H9 (cell line): Measurements from ENCODE around the gene LRTM2. TPM values are rescaled to one million over a fixed set of nuclear protein-coding genes. Genes with fewer than 3 reads are reported as not detected.

ENCODE experiments used
- DNase-seq: peaks from one replicate; pipeline ENCODE4 v3.0.0-alpha.2; 2017
- H2AFZ ChIP-seq: one replicate; pipeline ENCODE4 v1.6.1; 2013; ENCODE audit warnings: mild to moderate bottlenecking, low read length, control low read depth, moderate library complexity
- H2AK5ac ChIP-seq: 2 replicates; pipeline ENCODE4 v1.6.1; 2013; ENCODE audit warnings: low read length, control low read depth, mixed read lengths; ENCODE audit not compliant: insufficient read length
- H2BK120ac ChIP-seq: one replicate; pipeline ENCODE4 v1.6.1; 2013; ENCODE audit warnings: low read depth, mild to moderate bottlenecking, low read length, control low read depth, inconsistent platforms; ENCODE audit not compliant: poor library complexity, severe bottlenecking
- H2BK12ac ChIP-seq: 2 replicates; pipeline ENCODE4 v1.6.1; 2013; ENCODE audit warnings: low read length, control low read depth, mixed read lengths, low read depth; ENCODE audit not compliant: insufficient read length
- H2BK15ac ChIP-seq: 2 replicates; pipeline ENCODE4 v1.6.1; 2013; ENCODE audit warnings: low read depth, low read length, control low read depth
- H2BK20ac ChIP-seq: one replicate; pipeline ENCODE4 v1.6.1; 2013; ENCODE audit warnings: low read depth, mild to moderate bottlenecking, low read length, control low read depth, inconsistent platforms; ENCODE audit not compliant: poor library complexity, severe bottlenecking
- H2BK5ac ChIP-seq: 2 replicates; pipeline ENCODE4 v1.6.1; 2013; ENCODE audit warnings: low read length, control low read depth, mixed read lengths; ENCODE audit not compliant: insufficient read length
- H3K14ac ChIP-seq: 2 replicates; pipeline ENCODE4 v1.6.1; 2013; ENCODE audit warnings: low read length, control low read depth; ENCODE audit not compliant: insufficient read depth
- H3K18ac ChIP-seq: 2 replicates; pipeline ENCODE4 v1.6.1; 2013; ENCODE audit warnings: low read depth, mild to moderate bottlenecking, mixed read lengths, low read length, control low read depth; ENCODE audit not compliant: insufficient read length
- H3K23ac ChIP-seq: 2 replicates; pipeline ENCODE4 v1.6.1; 2013; ENCODE audit warnings: low read length, control low read depth, mixed read lengths, low read depth; ENCODE audit not compliant: insufficient read length
- H3K23me2 ChIP-seq: 2 replicates; pipeline ENCODE4 v1.6.1; 2013; ENCODE audit warnings: low read depth, mild to moderate bottlenecking, mixed read lengths, low read length, control low read depth; ENCODE audit not compliant: insufficient read length, poor library complexity, severe bottlenecking
- H3K27ac ChIP-seq: 2 replicates; pipeline ENCODE4 v1.5.1; 2013; ENCODE audit warnings: low read length, control low read depth, mixed read lengths, low read depth; ENCODE audit not compliant: insufficient read length
- H3K27me3 ChIP-seq: 2 replicates; pipeline ENCODE4 v1.6.1; 2013; ENCODE audit warnings: low read length, control low read depth, inconsistent platforms; ENCODE audit not compliant: insufficient read depth
- H3K4ac ChIP-seq: 2 replicates; pipeline ENCODE4 v1.6.1; 2013; ENCODE audit warnings: low read depth, mild to moderate bottlenecking, control low read depth, inconsistent platforms, low read length, moderate library complexity
- H3K4me1 ChIP-seq: 2 replicates; pipeline ENCODE4 v1.6.1; 2013; ENCODE audit warnings: low read length, control low read depth, inconsistent platforms; ENCODE audit not compliant: insufficient read depth
- H3K4me2 ChIP-seq: 2 replicates; pipeline ENCODE4 v1.6.1; 2013; ENCODE audit warnings: low read length, control low read depth, mixed read lengths; ENCODE audit not compliant: insufficient read length, insufficient read depth
- H3K56ac ChIP-seq: 2 replicates; pipeline ENCODE4 v1.6.1; 2013; ENCODE audit warnings: low read depth, mild to moderate bottlenecking, mixed read lengths, low read length, control low read depth; ENCODE audit not compliant: insufficient read length
- H3K79me1 ChIP-seq: 2 replicates; pipeline ENCODE4 v1.6.1; 2013; ENCODE audit warnings: low read depth, mild to moderate bottlenecking, moderate library complexity, low read length, control low read depth, inconsistent platforms; ENCODE audit not compliant: insufficient read depth, poor library complexity, severe bottlenecking
- H3K79me2 ChIP-seq: 2 replicates; pipeline ENCODE4 v1.6.1; 2013; ENCODE audit warnings: low read length, control low read depth, inconsistent platforms; ENCODE audit not compliant: insufficient read depth
- H3K9ac ChIP-seq: 2 replicates; pipeline ENCODE4 v1.6.1; 2013; ENCODE audit warnings: low read length, control low read depth, mixed read lengths; ENCODE audit not compliant: insufficient read length; ENCODE audit errors: extremely low read depth
- H3K9me3 ChIP-seq: one replicate; pipeline ENCODE4 v1.6.1; 2013; ENCODE audit warnings: low read depth, low read length, inconsistent platforms; ENCODE audit not compliant: control insufficient read depth
- H3T11ph ChIP-seq: one replicate; pipeline ENCODE4 v1.6.1; 2013; ENCODE audit warnings: mild to moderate bottlenecking, low read length, control low read depth, inconsistent platforms
- H4K20me1 ChIP-seq: one replicate; pipeline ENCODE4 v1.6.1; 2013; ENCODE audit not compliant: control insufficient read depth, insufficient read length, insufficient read depth
- H4K5ac ChIP-seq: 2 replicates; pipeline ENCODE4 v1.6.1; 2013; ENCODE audit warnings: low read depth, mild to moderate bottlenecking, mixed read lengths, low read length, control low read depth; ENCODE audit not compliant: insufficient read length
- H4K8ac ChIP-seq: replicated peaks from 2 replicates; pipeline ENCODE4 v1.6.1; 2013; ENCODE audit warnings: low read length, control low read depth, mixed read lengths, low read depth; ENCODE audit not compliant: insufficient read length
- H4K91ac ChIP-seq: 2 replicates; pipeline ENCODE4 v1.6.1; 2013; ENCODE audit warnings: low read depth, mild to moderate bottlenecking, moderate library complexity, mixed read lengths, low read length, control low read depth; ENCODE audit not compliant: insufficient read length
- H3K27ac Mint-ChIP-seq, 3 experiments: 2 replicates in 2 of 3; 3 replicates in 1 of 3; pipeline ENCODE4 v1.8.0; 2020 to 2021; ENCODE audit warnings: mixed read lengths in 3 of 3, mild to moderate bottlenecking in 1 of 3, moderate library complexity in 1 of 3
- H3K27me3 Mint-ChIP-seq: 2 replicates; pipeline ENCODE4 v1.8.0; 2021; ENCODE audit warnings: low read depth, mild to moderate bottlenecking, moderate library complexity, mixed read lengths
- H3K36me3 Mint-ChIP-seq, 3 experiments: 2 replicates in 2 of 3; 3 replicates in 1 of 3; pipeline ENCODE4 v1.8.0; 2020 to 2021; ENCODE audit warnings: low read depth in 3 of 3, mixed read lengths in 3 of 3; ENCODE audit not compliant: insufficient read depth in 1 of 3
- H3K4me1 Mint-ChIP-seq, 2 experiments: 2 replicates each; pipeline ENCODE4 v1.8.0; 2020; ENCODE audit warnings: mixed read lengths in 2 of 2
- H3K4me3 Mint-ChIP-seq, 2 experiments: 2 replicates in 1 of 2; 3 replicates in 1 of 2; pipeline ENCODE4 v1.8.0; 2020 to 2021; ENCODE audit warnings: mild to moderate bottlenecking in 2 of 2, mixed read lengths in 2 of 2, moderate library complexity in 1 of 2
- H3K9me3 Mint-ChIP-seq, 2 experiments: 2 replicates in 1 of 2; 3 replicates in 1 of 2; pipeline ENCODE4 v1.8.0; 2020; ENCODE audit warnings: mild to moderate bottlenecking in 2 of 2, mixed read lengths in 2 of 2, moderate library complexity in 1 of 2
- CTCF ChIP-seq: fragments of 200-600 bp; sonication (generic); conservative IDR thresholded peaks from 3 replicates; pipeline ENCODE4 v1.8.0; 2021; ENCODE audit warnings: antibody characterized with exemption, mild to moderate bottlenecking
- WGBS: extraction: QIAGEN DNeasy Blood & Tissue Kit; methylation state at CpG from one replicate; pipeline ENCODE4 v1.1.7; 2013; ENCODE audit warnings: missing lambda C conversion rate, low lambda C conversion rate, mixed read lengths; ENCODE audit not compliant: insufficient read length; ENCODE audit errors: extremely low coverage; 5-methylcytosine and 5-hydroxymethylcytosine counted together
- total RNA-seq: library from RNA; stranded (reverse); gene quantifications from 2 replicates; pipeline ENCODE4 v1.2.1, GENCODE V29; 2021

The LRTM2 gene
- total RNA-seq, 1 experiment from 2014 or later: not detected

- H2BK20ac ChIP-seq: no peak overlapping the region
- H3K27ac ChIP-seq: no peak overlapping the region
- Mint-ChIP-seq H3K27me3 (no peaks in the 10 kb centered on the region; the same call in 1 of the 2 replicates), H3K9me3 (no peaks in the 10 kb centered on the region), H3K36me3 (peaks cover 8 to 33% (median 12%) of the 10 kb centered on the region in 3 experiments; a peak in 6 of 7 replicates), H3K27ac (no peak overlapping the region), H3K4me1 (peaks cover 12 to 18% of the 10 kb centered on the region in 2 experiments), H3K4me3 (no peak overlapping the region)
- no CpG with 5 or more reads among the region's 6 CpGs for whole genome bisulfite sequencing
- no peak for TF ChIP-seq CTCF
- H3K18ac ChIP-seq: no peak overlapping the region
- H3K9me3 ChIP-seq: no peaks in the 10 kb centered on the region
- H4K91ac ChIP-seq: no peak overlapping the region
- no peak overlapping the region for H2AK5ac ChIP-seq
- no peaks in the 10 kb centered on the region for H3K79me1 ChIP-seq
- H2BK5ac ChIP-seq: no peak overlapping the region
- no peak overlapping the region for H3T11ph ChIP-seq
- DNase-seq: no peak
- H3K23me2 ChIP-seq: no peaks in the 10 kb centered on the region
- no peaks in the 10 kb centered on the region for H4K20me1 ChIP-seq
- no peak overlapping the region for H3K23ac ChIP-seq
- no peak overlapping the region for H2AFZ ChIP-seq
- H2BK120ac ChIP-seq: no peak overlapping the region
- H4K8ac ChIP-seq: no peak overlapping the region
- H2BK15ac ChIP-seq: no peak overlapping the region
- no peak overlapping the region for H2BK12ac ChIP-seq
- no peaks in the 10 kb centered on the region for H3K79me2 ChIP-seq
- no peak overlapping the region for H3K14ac ChIP-seq
- H3K4ac ChIP-seq: no peak overlapping the region
- no peak overlapping the region for H3K4me2 ChIP-seq
- H4K5ac ChIP-seq: no peak overlapping the region
- H3K4me1 ChIP-seq: no peaks in the 10 kb centered on the region; the same call in 1 of the 2 replicates
- H3K56ac ChIP-seq: no peak overlapping the region
- no peaks in the 10 kb centered on the region for H3K27me3 ChIP-seq
- H3K9ac ChIP-seq: no peak overlapping the region
Measured at GRCh38 chr12:1787714-1788113, 32.7 kb upstream of the LRTM2 start.
